H1 (cell line): ENCODE measurements around the gene MAP1LC3C. TPM values are rescaled to one million over a fixed set of nuclear protein-coding genes. Genes with fewer than 3 reads are reported as not detected.

Experiments
- CTCF ChIA-PET: fragments of 300-600 bp; sonication (Branson Sonifier 250); formaldehyde crosslinking; loops from one replicate; lab custom pipeline; 2021; ENCODE audit not compliant: partially characterized antibody; lab: Charles Lee
- POLR2A ChIA-PET: fragments of 300-600 bp; sonication (Branson Sonifier 250); formaldehyde crosslinking; loops from one replicate; lab custom pipeline; 2021; ENCODE audit warnings: inconsistent platforms; ENCODE audit not compliant: partially characterized antibody; lab: Charles Lee
- DNase-seq, 2 experiments: peaks; one replicate each; pipeline versions ENCODE4 v3.0.0 to v3.0.0-alpha.2; 2010 to 2022; ENCODE audit warnings: low spot score in 2 of 2, low read depth in 1 of 2, mixed read lengths in 1 of 2
- FAIRE-seq: peaks from 2 replicates; lab custom pipeline; 2011; peaks lifted over from hg19 to GRCh38; lab: Jason Lieb, UNC
- H2AFZ ChIP-seq: 2 replicates; pipeline ENCODE4 v1.8.1; 2012; ENCODE audit warnings: low read length, inconsistent platforms
- H2AK5ac ChIP-seq: 2 replicates; pipeline ENCODE4 v1.6.1; 2013; ENCODE audit warnings: low read depth, low read length
- H2BK120ac ChIP-seq: replicated peaks from 2 replicates; pipeline ENCODE3; 2013; ENCODE audit warnings: low read depth, low read length, inconsistent platforms
- H2BK12ac ChIP-seq: 2 replicates; pipeline ENCODE4 v1.6.1; 2013; ENCODE audit warnings: low read depth, low read length
- H2BK15ac ChIP-seq: 2 replicates; pipeline ENCODE4 v1.6.1; 2013; ENCODE audit warnings: low read length
- H2BK20ac ChIP-seq: 2 replicates; pipeline ENCODE4 v1.6.1; 2013; ENCODE audit warnings: low read length
- H2BK5ac ChIP-seq: 2 replicates; pipeline ENCODE4 v1.6.1; 2013; ENCODE audit warnings: low read depth, low read length
- H3K14ac ChIP-seq: 2 replicates; pipeline ENCODE4 v1.6.1; 2013; ENCODE audit warnings: inconsistent platforms; ENCODE audit not compliant: insufficient read length
- H3K18ac ChIP-seq: 2 replicates; pipeline ENCODE4 v1.6.1; 2013; ENCODE audit warnings: low read length; ENCODE audit errors: extremely low read depth
- H3K23ac ChIP-seq: 2 replicates; pipeline ENCODE4 v1.6.1; 2013; ENCODE audit warnings: inconsistent platforms; ENCODE audit not compliant: insufficient read length
- H3K23me2 ChIP-seq: 2 replicates; pipeline ENCODE4 v1.6.1; 2013; ENCODE audit warnings: low read depth, low read length
- H3K27ac ChIP-seq: 2 replicates; pipeline ENCODE4 v1.6.1; 2011; ENCODE audit warnings: low read depth, low read length, inconsistent platforms
- H3K27me3 ChIP-seq, 4 experiments: replicated peaks in 1 of 4; 1 replicate in 1 of 4; 2 replicates in 3 of 4; pipeline versions ENCODE4 v1.6.1 to v1.8.1; 2011 to 2013; ENCODE audit warnings: low read length in 3 of 4, mild to moderate bottlenecking in 3 of 4, inconsistent platforms in 2 of 4, mixed read lengths in 2 of 4, moderate library complexity in 1 of 4; ENCODE audit not compliant: control insufficient read depth in 3 of 4, insufficient read depth in 3 of 4; ENCODE audit errors: extremely low read depth in 1 of 4
- H3K36me3 ChIP-seq, 4 experiments: 2 replicates each; pipeline versions ENCODE4 v1.6.1 to v1.8.1; 2011 to 2013; ENCODE audit warnings: mild to moderate bottlenecking in 4 of 4, low read length in 3 of 4, moderate library complexity in 2 of 4, control low read depth in 1 of 4, inconsistent platforms in 1 of 4; ENCODE audit not compliant: insufficient read depth in 4 of 4, control insufficient read depth in 2 of 4
- H3K4ac ChIP-seq: replicated peaks from 2 replicates; pipeline ENCODE3; 2013; ENCODE audit warnings: low read length, low read depth, mixed read lengths, inconsistent platforms; ENCODE audit not compliant: insufficient read length
- H3K4me1 ChIP-seq, 4 experiments: replicated peaks in 1 of 4; 1 replicate in 1 of 4; 2 replicates in 3 of 4; pipeline versions ENCODE4 v1.6.1 to v1.8.1; 2011 to 2013; ENCODE audit warnings: low read length in 3 of 4, inconsistent platforms in 2 of 4, mixed read lengths in 1 of 4; ENCODE audit not compliant: insufficient read depth in 4 of 4, control insufficient read depth in 3 of 4
- H3K4me2 ChIP-seq, 2 experiments: 2 replicates each; pipeline versions ENCODE4 v1.6.1 to v1.8.1; 2011 to 2013; ENCODE audit warnings: low read depth in 2 of 2, low read length in 2 of 2, control low read depth in 1 of 2, inconsistent platforms in 1 of 2, mild to moderate bottlenecking in 1 of 2; ENCODE audit not compliant: insufficient read depth in 1 of 2
- H3K4me3 ChIP-seq, 4 experiments: fragments of 200-600, 300-600 bp in 1 of 4; sonication (generic), shearing (Covaris generic), sonication (Bioruptor Twin) in 1 of 4; 2 replicates each; pipeline versions ENCODE4 v1.5.1 to v1.8.1; 2011 to 2016; ENCODE audit warnings: low read length in 4 of 4, low read depth in 3 of 4, control low read depth in 2 of 4, inconsistent platforms in 2 of 4, mild to moderate bottlenecking in 2 of 4, mixed read lengths in 1 of 4, moderate library complexity in 1 of 4; ENCODE audit not compliant: insufficient read depth in 2 of 4; ENCODE audit errors: extremely low read depth in 1 of 4
- H3K56ac ChIP-seq: replicated peaks from 2 replicates; pipeline ENCODE3; 2013; ENCODE audit warnings: low read depth, mild to moderate bottlenecking, mixed read lengths, low read length, inconsistent platforms; ENCODE audit not compliant: insufficient read length
- H3K79me1 ChIP-seq: 2 replicates; pipeline ENCODE4 v1.6.1; 2013; ENCODE audit warnings: low read depth, low read length, control low read depth
- H3K79me2 ChIP-seq, 2 experiments: 2 replicates each; pipeline versions ENCODE4 v1.6.1 to v1.8.1; 2012 to 2013; ENCODE audit warnings: low read length in 2 of 2, mild to moderate bottlenecking in 2 of 2, inconsistent platforms in 1 of 2; ENCODE audit not compliant: insufficient read depth in 2 of 2, control insufficient read depth in 1 of 2
- H3K9ac ChIP-seq, 4 experiments: replicated peaks in 1 of 4; 1 replicate in 1 of 4; 2 replicates in 3 of 4; pipeline versions ENCODE4 v1.6.1 to v1.8.1; 2011 to 2013; ENCODE audit warnings: low read depth in 3 of 4, low read length in 3 of 4, control low read depth in 2 of 4, mild to moderate bottlenecking in 2 of 4, moderate library complexity in 2 of 4, inconsistent platforms in 1 of 4; ENCODE audit errors: extremely low read depth in 1 of 4
- H3K9me3 ChIP-seq, 2 experiments: 2 replicates each; pipeline versions ENCODE4 v1.6.1 to v1.8.1; 2012 to 2013; ENCODE audit warnings: mild to moderate bottlenecking in 2 of 2, moderate library complexity in 2 of 2, control low read depth in 1 of 2, inconsistent platforms in 1 of 2, low read depth in 1 of 2, low read length in 1 of 2, mixed read lengths in 1 of 2; ENCODE audit not compliant: insufficient read depth in 2 of 2
- H4K20me1 ChIP-seq, 2 experiments: replicated peaks in 1 of 2; 2 replicates each; pipeline versions ENCODE3 to v1.8.1; 2011 to 2013; ENCODE audit warnings: inconsistent platforms in 2 of 2, low read length in 2 of 2, mild to moderate bottlenecking in 1 of 2; ENCODE audit not compliant: insufficient read depth in 2 of 2, control insufficient read depth in 1 of 2
- H4K5ac ChIP-seq: 2 replicates; pipeline ENCODE4 v1.6.1; 2013; ENCODE audit warnings: low read length, low read depth, mixed read lengths, inconsistent platforms; ENCODE audit not compliant: insufficient read length
- H4K8ac ChIP-seq: 2 replicates; pipeline ENCODE4 v1.8.0; 2013; ENCODE audit warnings: mild to moderate bottlenecking, moderate library complexity, low read length, inconsistent platforms; ENCODE audit not compliant: insufficient read depth; ENCODE audit errors: extremely low read depth
- H4K91ac ChIP-seq: replicated peaks from 2 replicates; pipeline ENCODE3; 2013; ENCODE audit warnings: low read length, mixed read lengths, inconsistent platforms; ENCODE audit not compliant: insufficient read length
- BCL11A ChIP-seq, 2 experiments: IDR thresholded peaks; one replicate each; pipeline ENCODE4 v1.6.1; 2011; ENCODE audit warnings: low read depth in 2 of 2, low read length in 2 of 2, mild to moderate bottlenecking in 2 of 2
- EP300 ChIP-seq, 2 experiments: IDR thresholded peaks; 1 replicate in 1 of 2; 2 replicates in 1 of 2; pipeline ENCODE4 v1.6.1; 2011 to 2012; ENCODE audit warnings: low read depth in 2 of 2, low read length in 2 of 2, mild to moderate bottlenecking in 2 of 2, borderline replicate concordance in 1 of 2, inconsistent platforms in 1 of 2, moderate library complexity in 1 of 2
- TEAD4 ChIP-seq: IDR thresholded peaks from 2 replicates; pipeline ENCODE4 v1.6.1; 2012; ENCODE audit warnings: low read depth, low read length, inconsistent platforms, mixed read lengths
- WGBS, 2 experiments: shearing (Covaris generic) in 1 of 2; methylation state at CpG; one replicate each; pipeline versions ENCODE4 v1.1.6 to v1.1.7; 2013 to 2015; ENCODE audit warnings: low lambda C conversion rate in 2 of 2, mixed read lengths in 2 of 2, inconsistent platforms in 1 of 2, low coverage in 1 of 2, missing lambda C conversion rate in 1 of 2; ENCODE audit not compliant: insufficient replicate concordance in 2 of 2, insufficient coverage in 1 of 2, insufficient read length in 1 of 2; ENCODE audit errors: extremely low coverage in 1 of 2, missing lambda C conversion rate in 1 of 2; 5-methylcytosine and 5-hydroxymethylcytosine counted together
- polyA plus RNA-seq, 7 experiments: library from polyadenylated mRNA; depleted of rRNA in 3 of 7; stranded (reverse) in 5 of 7; unstranded in 2 of 7; fragments of >200 nt in 5 of 7; fragments of 200-250 nt in 2 of 7; gene quantifications; 1 replicate in 5 of 7; 2 replicates in 1 of 7; 4 replicates in 1 of 7; pipeline versions ENCODE4 v1.2.1 to v1.2.3, GENCODE V29; 2011 to 2013; ENCODE audit warnings: missing spikeins in 2 of 7, mixed read lengths in 2 of 7
- total RNA-seq: library from RNA; stranded (reverse); fragmentation: NEBNext Ultra II Directional; extraction: Animal tissue kit (Norgen Biotek cat#: 25700); gene quantifications from 2 replicates; pipeline ENCODE4 v1.2.1, GENCODE V29; 2021

MAP1LC3C gene
- total and polyA plus RNA-seq, 2 of the 8 experiments (the other 6 are each of a cell fraction or from before 2014, with no cell fraction given), result 1.7 to 3.2 TPM

GRCh38 chr1:241990040-241990439, 8.9 kb downstream of the MAP1LC3C start:
- H3K9ac ChIP-seq, result no peak overlapping the region
- WGBS, 2 experiments, result 84% methylated on average over 8 of the region's 10 CpGs; no CpG with 5 or more reads in 1 of the 2 experiments
- no peak overlapping the region for H2BK20ac ChIP-seq
- DNase-seq (no peak), FAIRE-seq (no peak)
- H3K9me3 ChIP-seq, result no peaks in the 10 kb centered on the region
- CTCF ChIA-PET, result interaction anchor here (0.7 to 1.6 kb wide), 7 partner anchors 8 to 466 kb away, joined by 3 to 5 read pairs (median 4); partner anchors contain the start of gene MAP1LC3C
- no peaks in the 10 kb centered on the region for H3K79me2 ChIP-seq
- H2AK5ac ChIP-seq, result no peak overlapping the region
- no peaks in the 10 kb centered on the region for H3K79me1 ChIP-seq
- no peak overlapping the region for H3K4ac ChIP-seq
- H4K8ac ChIP-seq, result no peak overlapping the region; the same call in 1 of the 2 replicates
- H3K56ac ChIP-seq, result no peak overlapping the region
- no peaks in the 10 kb centered on the region; a peak in 1 of 7 replicates for H3K4me1 ChIP-seq
- no peak overlapping the region for H2AFZ ChIP-seq
- H3K4me2 ChIP-seq, result no peak overlapping the region
- H3K23me2 ChIP-seq, result no peaks in the 10 kb centered on the region
- H4K91ac ChIP-seq, result no peak overlapping the region
- H3K14ac ChIP-seq, result no peak overlapping the region
- no peak overlapping the region for H2BK120ac ChIP-seq
- no peak overlapping the region for H2BK15ac ChIP-seq
- H2BK12ac ChIP-seq, result no peak overlapping the region
- POLR2A ChIA-PET, result no interaction called here
- H3K23ac ChIP-seq, result no peak overlapping the region
- no peak overlapping the region for H3K27ac ChIP-seq
- H4K5ac ChIP-seq, result no peak overlapping the region
- H2BK5ac ChIP-seq, result no peak overlapping the region
- no peak overlapping the region for H3K4me3 ChIP-seq
- H4K20me1 ChIP-seq, result no peaks in the 10 kb centered on the region
- H3K36me3 ChIP-seq, result no peaks in the 10 kb centered on the region
- no peak overlapping the region for H3K18ac ChIP-seq
- no peaks in the 10 kb centered on the region for H3K27me3 ChIP-seq
- TF ChIP-seq EP300 (IDR thresholded peaks at IDR 0.05; ENCODE audit: borderline replicate concordance in 1 of 2, low read depth in 2 of 2, low read length in 2 of 2), result no peak
- TF ChIP-seq TEAD4, result no peak
- TF ChIP-seq BCL11A (IDR thresholded peaks at IDR 0.05; ENCODE audit: low read depth in 2 of 2, low read length in 2 of 2), result no peak
